Muscle of leg (tissue), 16 donors: ENCODE measurements around the gene KRT77. TPM values are rescaled to one million over a fixed set of nuclear protein-coding genes. Genes with fewer than 3 reads are reported as not detected.
"Not testable (repeated sequence)": the region's sequence is repeated elsewhere in the genome, so short reads cannot be mapped to it uniquely, and the experiment has no call there.

Experiments used
- DNase-seq: peaks from one replicate; pipeline ENCODE4 v3.0.0; 2013
- H3K27ac ChIP-seq: one replicate; pipeline ENCODE4 v1.5.1; 2013; ENCODE audit warnings: mild to moderate bottlenecking, low read length, control low read depth
- H3K27me3 ChIP-seq: one replicate; pipeline ENCODE4 v1.6.1; 2013; ENCODE audit warnings: low read length; ENCODE audit not compliant: control insufficient read depth, insufficient read depth
- H3K36me3 ChIP-seq: one replicate; pipeline ENCODE4 v1.6.1; 2013; ENCODE audit warnings: low read length; ENCODE audit not compliant: control insufficient read depth, insufficient read depth
- H3K4me1 ChIP-seq: one replicate; pipeline ENCODE4 v1.6.1; 2013; ENCODE audit warnings: low read length; ENCODE audit not compliant: control insufficient read depth, insufficient read depth
- H3K4me3 ChIP-seq: one replicate; pipeline ENCODE4 v1.5.1; 2013; ENCODE audit warnings: low read length, control low read depth
- H3K9me3 ChIP-seq: replicated peaks from 2 replicates; pipeline ENCODE4 v1.6.1; 2013; ENCODE audit warnings: low read depth, low read length; ENCODE audit not compliant: control insufficient read depth
- WGBS: methylation state at CpG from one replicate; pipeline ENCODE4 v1.1.5; 2013; ENCODE audit warnings: missing lambda C conversion rate; ENCODE audit not compliant: insufficient coverage; 5-methylcytosine and 5-hydroxymethylcytosine counted together
- long read RNA-seq, 11 donors: transcript quantifications; one replicate each; lab custom pipeline, GENCODE V29; 2026
- polyA plus RNA-seq, 8 donors: library from polyadenylated mRNA; unstranded; fragments of 120-200 nt; gene quantifications; one replicate each; pipeline versions ENCODE4 v1.2.1 to v1.2.3, GENCODE V29; 2013; ENCODE audit warnings: inconsistent platforms in 1 of 8, low replicate concordance in 1 of 8; ENCODE audit not compliant: insufficient read length in 8 of 8, insufficient read depth in 1 of 8
- total RNA-seq: library from RNA; stranded (reverse); fragments of 120-200 nt; gene quantifications from one replicate; pipeline ENCODE4 v1.2.4, GENCODE V29; 2013

Gene KRT77
- not detected for total RNA-seq
- polyA plus RNA-seq = under 1 TPM in 2 of 8 donors, not detected in 6; 0.08 to 0.61 TPM
- long read RNA-seq, donor 1 = 0 reads
- long read RNA-seq, donor 2 = 0 reads
- long read RNA-seq, donor 3 = 0 reads
- long read RNA-seq, donor 4 = 0 reads
- long read RNA-seq, donor 5 = 0 reads
- long read RNA-seq, donor 6 = 0 reads
- long read RNA-seq, donor 7 = 0 reads
- long read RNA-seq, donor 8 = 0 reads
- long read RNA-seq, donor 9 = 0 reads
- long read RNA-seq, donor 10 = 0 reads
- long read RNA-seq, donor 11 = 0 reads

DNA sequence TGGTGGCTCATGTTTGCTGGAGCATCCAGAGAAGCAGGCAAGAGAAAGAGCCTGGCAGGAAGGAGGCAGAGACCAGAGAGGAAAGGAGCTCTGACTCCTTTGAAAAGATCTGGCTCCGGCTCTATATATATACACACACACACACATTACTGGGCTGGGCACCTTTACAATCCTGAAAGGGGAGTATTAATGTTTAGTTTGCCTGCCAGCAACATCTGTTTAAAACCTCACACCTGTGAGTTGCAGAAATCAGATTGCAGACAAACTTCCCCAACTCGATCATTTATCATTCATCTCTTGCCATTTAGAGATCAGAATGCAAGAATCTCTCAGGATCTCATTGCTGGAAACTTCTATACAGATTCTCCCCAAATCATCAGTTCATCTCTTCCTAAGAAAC lies at the start of gene KRT77:
Gene KRT77, minus strand, starts transcription at position 101 of the 400 bp plus-strand sequence. Its CDS starts 90 bp downstream, at position 11.
- WGBS = 67% methylated on average over 1 of the region's 2 CpGs
- H3K4me1 ChIP-seq = peaks cover 6% of the 10 kb centered on the region
- no peaks in the 10 kb centered on the region for H3K36me3 ChIP-seq
- DNase-seq = no peak
- no peak within 1 kb of the TSS for H3K27ac ChIP-seq
- H3K4me3 ChIP-seq = no peak within 1 kb of the TSS
- H3K9me3 ChIP-seq = no peaks in the 10 kb centered on the region
- peaks cover 15% of the 10 kb centered on the region for H3K27me3 ChIP-seq

DNA sequence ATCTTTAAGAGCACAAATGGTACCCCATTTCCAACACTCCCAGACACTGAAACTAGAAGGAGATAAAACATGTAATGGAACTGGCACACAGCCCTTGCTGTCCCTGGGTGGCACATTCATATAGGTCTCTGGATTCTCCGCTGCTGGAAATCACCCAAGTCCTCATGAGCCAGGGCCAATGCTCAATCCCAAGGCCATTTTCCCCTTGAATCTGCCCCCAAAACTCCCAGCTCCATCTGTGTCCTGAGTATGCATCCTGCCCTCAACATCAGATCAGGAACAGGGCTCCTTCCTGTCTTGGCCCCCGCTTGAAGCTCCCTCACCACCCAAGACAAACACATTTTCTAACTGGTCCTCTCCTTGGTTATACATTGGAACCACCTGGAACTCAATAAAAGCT lies 49.2 kb upstream of the KRT77 start:
- 68% methylated on average over 2 of the region's 2 CpGs for WGBS
- Histone ChIP-seq H3K4me3 (no peak overlapping the region), H3K27me3 (peaks cover 6% of the 10 kb centered on the region), H3K9me3 (no peaks in the 10 kb centered on the region), H3K27ac (no peak overlapping the region), H3K4me1 (no peaks in the 10 kb centered on the region), H3K36me3 (no peaks in the 10 kb centered on the region)
- no peak for DNase-seq

DNA sequence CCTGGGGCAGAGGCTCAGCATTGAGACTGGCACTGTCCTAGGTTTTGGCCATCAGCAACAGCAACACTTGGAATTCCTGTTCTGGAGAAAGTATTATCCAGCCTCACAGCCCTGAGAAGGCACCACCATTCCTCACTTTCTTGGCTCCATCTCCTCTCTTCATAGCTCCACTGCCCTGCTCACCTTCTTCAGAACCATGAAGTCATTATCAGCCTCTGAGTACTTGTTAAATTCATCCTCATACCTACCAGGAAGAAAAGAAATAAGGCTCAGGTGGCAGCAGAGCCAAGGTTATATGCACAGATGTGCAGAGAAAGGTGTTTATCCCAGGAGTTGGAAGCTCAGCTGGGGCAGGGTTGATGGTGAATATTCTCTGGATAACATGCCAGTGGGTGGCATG lies 48.5 kb upstream of the KRT77 start:
- peaks cover 6% of the 10 kb centered on the region for H3K27me3 ChIP-seq
- no peaks in the 10 kb centered on the region for H3K9me3 ChIP-seq
- H3K4me1 ChIP-seq = no peaks in the 10 kb centered on the region
- no peaks in the 10 kb centered on the region for H3K36me3 ChIP-seq
- DNase-seq = no peak
- H3K4me3 ChIP-seq = no peak overlapping the region
- no peak overlapping the region for H3K27ac ChIP-seq

DNA sequence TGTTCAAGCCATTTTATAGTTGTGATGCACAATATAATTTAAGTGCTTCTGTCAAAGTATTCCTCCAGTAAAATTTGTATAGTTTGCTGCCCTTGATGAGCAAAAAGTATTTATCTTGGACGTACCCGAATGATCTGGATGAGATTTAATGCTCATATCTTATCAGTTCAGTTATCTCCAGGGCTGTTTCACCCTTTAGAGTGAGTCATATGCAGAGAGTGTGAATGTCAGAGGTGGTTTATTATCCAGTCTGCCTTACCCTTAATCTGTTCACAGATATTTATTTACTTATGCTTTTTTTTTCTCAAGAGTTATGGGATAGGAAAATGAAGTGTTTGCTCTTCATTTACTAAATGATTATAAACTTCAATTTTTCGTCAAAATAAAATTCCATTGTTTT lies 47.2 kb upstream of the KRT77 start:
- not testable (repeated sequence) for H3K4me3 ChIP-seq, H3K4me1 ChIP-seq, H3K36me3 ChIP-seq, H3K27me3 ChIP-seq, H3K9me3 ChIP-seq, H3K27ac ChIP-seq, DNase-seq
- no CpG with 5 or more reads among the region's 3 CpGs for WGBS

DNA sequence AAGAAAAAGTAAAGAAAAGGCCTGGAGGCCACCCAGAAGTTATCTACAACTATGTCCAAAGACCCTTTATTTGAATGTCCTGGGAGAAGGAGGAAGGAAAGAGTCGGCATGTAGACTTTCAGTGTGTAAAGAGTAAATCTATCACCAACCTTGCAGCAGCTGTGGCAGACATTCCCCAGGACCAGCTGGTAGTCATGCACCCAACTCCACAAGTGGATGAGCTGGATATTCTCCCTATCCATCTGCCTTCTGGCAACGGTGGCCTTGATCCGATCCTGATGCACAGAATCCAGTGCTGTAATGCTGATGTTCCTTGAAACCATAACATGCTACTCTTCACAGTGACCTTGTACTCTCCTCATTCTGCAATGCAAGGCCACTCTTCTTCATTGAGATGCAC lies 46.5 kb upstream of the KRT77 start:
- no peaks in the 10 kb centered on the region for H3K36me3 ChIP-seq
- H3K9me3 ChIP-seq = no peaks in the 10 kb centered on the region
- DNase-seq = no peak
- no peak overlapping the region for H3K27ac ChIP-seq
- H3K4me1 ChIP-seq = no peaks in the 10 kb centered on the region
- H3K27me3 ChIP-seq = peaks cover 4% of the 10 kb centered on the region
- 60% methylated on average over 2 of the region's 3 CpGs for WGBS
- H3K4me3 ChIP-seq = no peak overlapping the region

DNA sequence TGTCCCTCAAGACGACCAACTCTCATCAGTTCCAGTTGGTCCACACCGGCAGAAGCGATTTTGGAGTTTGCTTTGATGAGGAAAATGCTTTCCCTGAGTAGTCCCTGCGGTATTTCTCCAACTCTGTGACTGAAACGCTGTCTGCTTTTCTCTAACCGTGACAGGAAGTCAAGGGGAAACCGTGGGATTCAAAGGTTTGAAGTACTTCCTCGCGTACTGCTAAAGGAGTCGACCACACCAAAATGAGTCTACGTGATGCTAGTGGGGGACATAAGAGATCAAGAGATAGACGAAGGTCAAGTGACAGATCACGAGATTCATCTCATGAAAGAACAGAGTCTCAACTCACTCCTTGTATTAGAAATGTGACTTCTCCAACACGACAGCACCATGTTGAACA lies 45.3 kb upstream of the KRT77 start:
- no peaks in the 10 kb centered on the region for H3K9me3 ChIP-seq
- no peak for DNase-seq
- H3K4me1 ChIP-seq = no peaks in the 10 kb centered on the region
- H3K36me3 ChIP-seq = no peaks in the 10 kb centered on the region
- no peak overlapping the region for H3K27ac ChIP-seq
- H3K4me3 ChIP-seq = no peak overlapping the region
- H3K27me3 ChIP-seq = peaks cover 2% of the 10 kb centered on the region
- 60% methylated on average over 12 of the region's 14 CpGs for WGBS

DNA sequence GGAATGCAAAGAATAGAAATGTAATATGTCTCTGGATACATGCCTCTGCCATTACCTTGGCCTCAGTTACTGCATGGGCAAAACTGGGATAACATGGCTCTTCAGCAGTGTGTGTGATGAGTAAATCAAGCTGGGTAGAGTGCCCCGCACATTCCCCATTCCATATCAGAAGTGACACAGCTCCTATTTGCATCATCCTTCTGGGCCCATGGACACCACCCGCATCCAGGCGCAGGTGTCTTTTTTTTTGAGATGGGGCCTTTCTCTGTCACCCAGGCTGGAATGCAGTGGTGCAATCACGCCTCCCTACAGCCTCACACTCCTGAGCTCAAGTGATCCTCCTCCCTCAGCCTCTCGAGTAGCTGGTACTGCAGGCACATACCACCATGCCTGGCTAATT lies 42.2 kb upstream of the KRT77 start:
- DNase-seq = no peak
- Histone ChIP-seq H3K4me3 (no peak overlapping the region), H3K27ac (no peak overlapping the region), H3K4me1 (no peaks in the 10 kb centered on the region), H3K27me3 (peaks cover 2% of the 10 kb centered on the region), H3K36me3 (no peaks in the 10 kb centered on the region), H3K9me3 (no peaks in the 10 kb centered on the region)
- WGBS = 90% methylated on average over 2 of the region's 5 CpGs

DNA sequence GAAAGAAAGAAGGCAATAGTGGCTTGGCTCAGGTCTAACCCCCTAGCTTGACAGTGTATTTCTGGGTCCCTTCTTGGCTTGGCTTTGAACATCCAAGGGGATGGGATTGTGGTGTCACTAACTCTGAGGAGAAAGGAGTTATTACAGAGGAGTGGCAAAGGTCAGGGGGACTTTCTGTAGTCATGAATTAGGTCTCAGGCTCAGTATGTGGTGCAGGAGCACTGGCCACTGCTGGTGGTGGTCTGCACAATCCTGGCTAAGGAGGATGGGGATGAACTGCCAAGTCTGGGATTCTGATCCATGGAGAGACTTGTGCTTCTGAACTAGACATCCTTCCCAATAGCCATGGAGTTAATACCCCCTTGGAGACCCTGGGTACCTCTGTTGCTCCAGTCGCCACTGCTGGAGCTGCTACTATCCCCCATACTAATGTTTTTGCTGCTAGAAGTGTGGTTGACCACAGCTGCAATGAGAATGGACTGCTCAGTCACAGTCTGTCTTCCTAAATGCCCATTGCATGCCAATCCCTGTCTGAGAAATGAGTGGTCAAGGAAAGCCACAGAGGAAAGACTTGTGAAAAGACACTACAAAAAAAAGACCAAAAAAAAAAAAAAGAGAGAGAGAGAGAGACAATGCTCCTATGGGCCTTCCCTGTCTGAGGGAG lies 41.3 kb upstream of the KRT77 start:
- Histone ChIP-seq H3K27me3 (no peaks in the 10 kb centered on the region), H3K36me3 (no peaks in the 10 kb centered on the region), H3K9me3 (no peaks in the 10 kb centered on the region), H3K4me3 (no peak overlapping the region), H3K27ac (no peak overlapping the region), H3K4me1 (no peaks in the 10 kb centered on the region)
- no CpG with 5 or more reads among the region's 1 CpG for WGBS
- no peak for DNase-seq

DNA sequence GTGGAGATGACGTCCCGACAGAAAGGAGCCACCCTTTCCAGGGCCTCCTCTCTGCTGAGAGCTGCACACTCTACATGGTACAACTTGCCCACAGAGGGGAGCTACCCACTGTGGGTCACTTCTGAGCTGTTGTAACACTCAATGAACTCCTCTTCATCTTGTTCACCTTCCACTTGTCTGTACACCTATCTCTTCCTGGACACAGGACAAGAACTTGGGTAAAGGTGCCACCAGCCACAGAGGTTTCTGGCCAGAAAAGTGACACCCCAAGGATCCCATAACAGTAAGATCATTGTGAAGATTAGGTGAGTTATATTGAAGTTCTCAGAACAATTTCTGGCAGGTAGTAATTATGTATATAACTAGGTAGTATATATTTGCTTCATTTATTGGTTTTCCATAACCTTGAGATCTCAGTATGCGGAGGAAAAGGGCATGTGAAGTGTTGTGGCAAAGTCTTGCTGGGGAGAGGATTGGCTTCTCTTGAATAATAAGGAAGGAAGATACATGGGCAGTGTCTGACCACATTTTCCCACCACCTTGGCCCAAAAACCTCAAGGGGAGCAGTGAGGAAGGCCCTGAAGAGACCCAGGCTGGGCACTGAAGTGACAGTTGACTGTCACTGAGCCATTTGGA lies 39.6 kb upstream of the KRT77 start:
- DNase-seq = no peak
- Histone ChIP-seq H3K27me3 (no peaks in the 10 kb centered on the region), H3K27ac (no peak overlapping the region), H3K4me3 (no peak overlapping the region), H3K4me1 (no peaks in the 10 kb centered on the region), H3K36me3 (no peaks in the 10 kb centered on the region), H3K9me3 (no peaks in the 10 kb centered on the region)
- 75% methylated on average over 2 of the region's 3 CpGs for WGBS

DNA sequence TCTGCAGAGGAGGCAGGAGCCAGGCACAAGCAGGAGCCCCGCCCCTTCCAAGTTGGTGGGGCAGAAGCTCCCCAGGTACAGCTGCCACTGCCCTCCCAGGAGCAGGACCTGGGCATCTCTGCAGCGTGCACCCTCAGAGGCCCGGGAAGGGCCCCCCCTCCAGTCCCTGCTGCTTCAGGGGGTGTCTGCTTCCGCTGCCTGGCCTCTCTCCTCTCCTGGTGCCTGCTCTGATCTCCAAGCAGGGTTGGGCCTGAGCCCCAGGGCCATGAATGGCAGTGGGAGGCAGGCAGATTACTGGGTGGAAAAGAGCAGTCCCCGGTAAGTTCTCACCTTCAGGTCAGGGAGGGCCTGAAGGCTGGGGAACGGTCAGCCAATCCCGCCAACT lies 38.9 kb upstream of the KRT77 start:
- H3K27me3 ChIP-seq = no peaks in the 10 kb centered on the region
- WGBS = 59% methylated on average over 4 of the region's 7 CpGs
- H3K36me3 ChIP-seq = no peaks in the 10 kb centered on the region
- no peak overlapping the region for H3K27ac ChIP-seq
- DNase-seq = no peak
- no peak overlapping the region for H3K4me3 ChIP-seq
- H3K9me3 ChIP-seq = no peaks in the 10 kb centered on the region
- H3K4me1 ChIP-seq = no peaks in the 10 kb centered on the region
